ENCODE measurements around the gene DDIT4L. TPM values are rescaled to one million over a fixed set of nuclear protein-coding genes. Genes with fewer than 3 reads are reported as not detected.

The DDIT4L gene
- total RNA-seq, 1 experiment from 2014 or later, result 7.0 TPM

DNA sequence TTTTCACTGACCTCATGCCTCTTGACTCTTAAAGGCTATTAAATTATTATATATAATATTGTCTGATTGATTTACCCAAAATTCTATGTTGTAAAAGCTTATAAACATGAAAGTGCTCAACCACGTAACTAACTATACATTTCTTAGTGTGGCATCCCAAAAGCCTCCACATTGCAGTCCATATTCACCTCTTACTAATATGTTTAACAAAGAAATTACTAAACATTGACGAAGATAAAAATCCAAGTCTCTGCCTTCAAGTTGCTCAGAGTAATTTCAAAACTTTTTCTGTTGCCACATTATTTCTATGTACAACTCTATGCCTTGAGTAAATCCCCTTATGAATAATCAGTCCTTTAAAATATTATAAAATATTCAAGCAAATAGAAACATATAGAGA lies 14.4 kb downstream of the DDIT4L start (continued):
- TF ChIP-seq TCF7L2 (IDR thresholded peaks at IDR 0.05; ENCODE audit: borderline replicate concordance, extremely low read depth, insufficient read depth, insufficient read length) (no peak), CBX3 (IDR thresholded peaks at IDR 0.05; ENCODE audit: low read depth) (no peak), SIN3A (IDR thresholded peaks at IDR 0.05; ENCODE audit: low read depth) (no peak), EGR1 (IDR thresholded peaks at IDR 0.05; ENCODE audit: low read depth) (no peak), EZH2 (IDR thresholded peaks at IDR 0.05) (no peak), RAD21 (IDR thresholded peaks at IDR 0.05; ENCODE audit: low read depth) (no peak), FOSL1 (IDR thresholded peaks at IDR 0.05; ENCODE audit: low read depth) (no peak)
- TF ChIP-seq, protein P1, sequence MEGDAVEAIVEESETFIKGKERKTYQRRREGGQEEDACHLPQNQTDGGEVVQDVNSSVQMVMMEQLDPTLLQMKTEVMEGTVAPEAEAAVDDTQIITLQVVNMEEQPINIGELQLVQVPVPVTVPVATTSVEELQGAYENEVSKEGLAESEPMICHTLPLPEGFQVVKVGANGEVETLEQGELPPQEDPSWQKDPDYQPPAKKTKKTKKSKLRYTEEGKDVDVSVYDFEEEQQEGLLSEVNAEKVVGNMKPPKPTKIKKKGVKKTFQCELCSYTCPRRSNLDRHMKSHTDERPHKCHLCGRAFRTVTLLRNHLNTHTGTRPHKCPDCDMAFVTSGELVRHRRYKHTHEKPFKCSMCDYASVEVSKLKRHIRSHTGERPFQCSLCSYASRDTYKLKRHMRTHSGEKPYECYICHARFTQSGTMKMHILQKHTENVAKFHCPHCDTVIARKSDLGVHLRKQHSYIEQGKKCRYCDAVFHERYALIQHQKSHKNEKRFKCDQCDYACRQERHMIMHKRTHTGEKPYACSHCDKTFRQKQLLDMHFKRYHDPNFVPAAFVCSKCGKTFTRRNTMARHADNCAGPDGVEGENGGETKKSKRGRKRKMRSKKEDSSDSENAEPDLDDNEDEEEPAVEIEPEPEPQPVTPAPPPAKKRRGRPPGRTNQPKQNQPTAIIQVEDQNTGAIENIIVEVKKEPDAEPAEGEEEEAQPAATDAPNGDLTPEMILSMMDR (IDR thresholded peaks at IDR 0.05 in 2 of 3, conservative IDR thresholded peaks at IDR 0.05 in 1 of 3; ENCODE audit: borderline replicate concordance in 1 of 3, insufficient read depth in 1 of 3, low read depth in 2 of 3, low read length in 2 of 3), result no peak

DNA sequence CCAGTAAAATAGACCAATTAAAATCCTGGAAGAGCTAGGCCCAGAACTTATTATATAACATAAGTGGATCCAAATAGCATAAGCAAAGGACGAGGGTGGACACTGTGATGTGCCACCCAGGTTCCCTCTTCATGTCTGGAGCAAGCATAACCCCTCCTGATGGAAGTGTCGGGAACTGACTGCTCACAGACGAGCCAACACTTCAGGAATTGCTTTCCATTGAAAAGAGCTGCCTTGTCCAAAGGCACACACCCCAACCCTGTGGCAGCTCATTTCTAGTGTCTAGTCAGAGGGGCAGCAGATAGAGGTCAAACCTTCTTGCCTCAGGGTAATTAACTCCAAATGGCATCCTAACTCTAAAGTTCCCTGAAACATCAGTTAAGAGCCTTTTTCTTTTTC lies 15.3 kb downstream of the DDIT4L start:
- CTCF ChIA-PET, result no interaction called here
- RAD21 ChIA-PET (ENCODE audit: low non-redundant PET in 1 of 2, low total read pairs in 2 of 2, uncharacterized antibody in 2 of 2, unreplicated experiment in 2 of 2), result no interaction called here
- DNase-seq (ENCODE audit: low read depth, low spot score) (no peak), ATAC-seq (no peak)
- H3K27me3 ChIP-seq (ENCODE audit: insufficient read depth, low read length), result no peaks in the 10 kb centered on the region
- TF ChIP-seq SP1 (IDR thresholded peaks at IDR 0.05; ENCODE audit: low read depth) (no peak), SRF (IDR thresholded peaks at IDR 0.05; ENCODE audit: low read depth) (no peak), CBX3 (IDR thresholded peaks at IDR 0.05; ENCODE audit: low read depth) (no peak), TCF7L2 (IDR thresholded peaks at IDR 0.05; ENCODE audit: borderline replicate concordance, extremely low read depth, insufficient read depth, insufficient read length) (no peak), CEBPB (IDR thresholded peaks at IDR 0.05; ENCODE audit: low read depth) (no peak), ZFX (IDR thresholded peaks at IDR 0.05) (no peak), ELF1 (IDR thresholded peaks at IDR 0.05; ENCODE audit: borderline replicate concordance, low read depth) (no peak), EZH2phosphoT487 (IDR thresholded peaks at IDR 0.05; ENCODE audit: borderline replicate concordance) (no peak), POLR2A (IDR thresholded peaks at IDR 0.05; ENCODE audit: borderline replicate concordance, extremely low read depth, insufficient read depth, insufficient read length) (no peak)
- TF ChIP-seq, protein P1 (IDR thresholded peaks at IDR 0.05 in 2 of 3, conservative IDR thresholded peaks at IDR 0.05 in 1 of 3; ENCODE audit: borderline replicate concordance in 1 of 3, insufficient read depth in 1 of 3, low read depth in 2 of 3, low read length in 2 of 3), result no peak
- TF ChIP-seq, protein P2, sequence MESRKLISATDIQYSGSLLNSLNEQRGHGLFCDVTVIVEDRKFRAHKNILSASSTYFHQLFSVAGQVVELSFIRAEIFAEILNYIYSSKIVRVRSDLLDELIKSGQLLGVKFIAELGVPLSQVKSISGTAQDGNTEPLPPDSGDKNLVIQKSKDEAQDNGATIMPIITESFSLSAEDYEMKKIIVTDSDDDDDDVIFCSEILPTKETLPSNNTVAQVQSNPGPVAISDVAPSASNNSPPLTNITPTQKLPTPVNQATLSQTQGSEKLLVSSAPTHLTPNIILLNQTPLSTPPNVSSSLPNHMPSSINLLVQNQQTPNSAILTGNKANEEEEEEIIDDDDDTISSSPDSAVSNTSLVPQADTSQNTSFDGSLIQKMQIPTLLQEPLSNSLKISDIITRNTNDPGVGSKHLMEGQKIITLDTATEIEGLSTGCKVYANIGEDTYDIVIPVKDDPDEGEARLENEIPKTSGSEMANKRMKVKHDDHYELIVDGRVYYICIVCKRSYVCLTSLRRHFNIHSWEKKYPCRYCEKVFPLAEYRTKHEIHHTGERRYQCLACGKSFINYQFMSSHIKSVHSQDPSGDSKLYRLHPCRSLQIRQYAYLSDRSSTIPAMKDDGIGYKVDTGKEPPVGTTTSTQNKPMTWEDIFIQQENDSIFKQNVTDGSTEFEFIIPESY (IDR thresholded peaks at IDR 0.05; ENCODE audit: extremely low read depth, insufficient replicate concordance, low read length), result no peak
- POLR2A ChIA-PET, result no interaction called here
- H3K9me2 ChIP-seq (ENCODE audit: insufficient read depth), result no peaks in the 10 kb centered on the region
- H3K27ac ChIP-seq (ENCODE audit: low read depth, low read length), result no peak overlapping the region
- H3K9ac ChIP-seq (ENCODE audit: low read length), result no peak overlapping the region
- H4K20me1 ChIP-seq (ENCODE audit: insufficient read depth), result no peaks in the 10 kb centered on the region; the same call in 1 of the 2 replicates
- BruUV-seq (replicated peaks), result no TSS peak
- H2AFZ ChIP-seq (ENCODE audit: low read depth, low read length, poor library complexity, severe bottlenecking), result no peak overlapping the region
- intact Hi-C loops (cut with micrococcal nuclease), result no loop called here
- no peak overlapping the region for H3K4me2 ChIP-seq (ENCODE audit: low read length)
- H3K4me1 ChIP-seq (ENCODE audit: control insufficient read depth in 1 of 2, insufficient read depth in 2 of 2, low read length in 2 of 2), result no peaks in the 10 kb centered on the region
- H3K9me3 ChIP-seq (ENCODE audit: control insufficient read depth in 1 of 2, insufficient read depth in 1 of 2, low read depth in 1 of 2, low read length in 2 of 2), result no peaks in the 10 kb centered on the region
- H3K4me3 ChIP-seq (replicated peaks in 1 of 2; ENCODE audit: low read depth in 1 of 2, low read length in 2 of 2), result no peak overlapping the region
- no peaks in the 10 kb centered on the region for H3K79me2 ChIP-seq (ENCODE audit: insufficient read depth, low read length)
- no peaks in the 10 kb centered on the region for H3K36me3 ChIP-seq (ENCODE audit: control insufficient read depth in 1 of 2, insufficient read depth in 2 of 2, low read length in 2 of 2)
